Measurements from ENCODE around the gene ZNF385D. TPM values are rescaled to one million over a fixed set of nuclear protein-coding genes. Genes with fewer than 3 reads are reported as not detected.

ZNF385D gene
- total and polyA plus RNA-seq, 2 of the 13 experiments (the other 11 are each of a cell fraction or from before 2014, with no cell fraction given) = not detected

DNA sequence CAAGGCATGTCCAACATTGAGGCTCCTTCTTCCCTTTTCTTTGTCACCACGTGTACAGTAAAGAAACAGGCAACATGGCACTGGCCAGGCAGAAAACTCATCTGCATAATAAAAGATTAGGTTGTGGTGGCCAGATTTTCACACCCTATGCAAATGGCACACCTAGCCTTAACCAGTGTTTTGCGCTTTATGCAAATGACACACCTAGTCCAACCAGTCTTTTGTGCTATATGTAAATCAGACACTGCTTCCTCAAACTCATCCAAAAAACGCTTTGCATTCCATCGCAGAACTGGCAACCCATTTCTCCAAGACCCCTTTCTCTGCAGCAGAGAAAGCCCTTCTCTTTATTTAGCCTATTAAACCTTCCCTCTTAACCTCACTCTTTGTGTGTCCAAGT lies 109.1 kb downstream of the ZNF385D start:
- no TSS peak for BruUV-seq (replicated peaks)
- no peak for DNase-seq (ENCODE audit: low spot score)
- in situ Hi-C loops (cut with HindIII; ENCODE audit: extremely low pct_ligation_motif_present, low pct_unique_long_range_greater_than_20kb) (no loop called here), intact Hi-C loops (cut with micrococcal nuclease; ENCODE audit: unreplicated experiment) (no loop called here)
- no peak overlapping the region for H2AFZ ChIP-seq (ENCODE audit: low read length)
- no peaks in the 10 kb centered on the region for H3K27me3 ChIP-seq (ENCODE audit: control insufficient read depth in 1 of 2, insufficient read depth in 2 of 2, low read length in 2 of 2)
- ChIA-PET POLR2A (no interaction called here), CTCF (ENCODE audit: low intra/inter-chr PET ratio, low total read pairs) (no interaction called here)
- no peak overlapping the region for H3K27ac ChIP-seq (ENCODE audit: extremely low read length, insufficient read depth, low read length)
- 15% methylated on average over 4 of the region's 4 CpGs for WGBS (ENCODE audit: low lambda C conversion rate)
- no peaks in the 10 kb centered on the region for H3K4me1 ChIP-seq (ENCODE audit: insufficient read depth, low read length)
- no peak for ATAC-seq
- H3K9ac ChIP-seq (ENCODE audit: insufficient read depth, low read depth, low read length) = no peak overlapping the region
- H4K20me1 ChIP-seq (ENCODE audit: insufficient read depth, low read length) = no peaks in the 10 kb centered on the region
- FAIRE-seq = no peak
- H3K4me3 ChIP-seq (replicated peaks in 1 of 3; ENCODE audit: insufficient read depth in 1 of 3, low read depth in 2 of 3, low read length in 3 of 3) = no peak overlapping the region
- H3K79me2 ChIP-seq (ENCODE audit: insufficient read depth, low read length) = no peaks in the 10 kb centered on the region
- TF ChIP-seq ZXDC (CRISPR knock-in tag; IDR thresholded peaks at IDR 0.05) (no peak), ZFP36L1 (CRISPR knock-in tag; IDR thresholded peaks at IDR 0.05) (no peak), ARNT2 (CRISPR knock-in tag; IDR thresholded peaks at IDR 0.05; ENCODE audit: low read depth) (no peak), POLR2AphosphoS5 (IDR thresholded peaks at IDR 0.05; ENCODE audit: low read depth, low read length) (no peak), NCOR1 (IDR thresholded peaks at IDR 0.05; ENCODE audit: borderline replicate concordance, low read length) (no peak), ZBTB7B (CRISPR knock-in tag; IDR thresholded peaks at IDR 0.05) (no peak), FOXP1 (IDR thresholded peaks at IDR 0.05) (no peak), FOXP1 (CRISPR knock-in tag; IDR thresholded peaks at IDR 0.05) (no peak)
- TF ChIP-seq, protein P1, sequence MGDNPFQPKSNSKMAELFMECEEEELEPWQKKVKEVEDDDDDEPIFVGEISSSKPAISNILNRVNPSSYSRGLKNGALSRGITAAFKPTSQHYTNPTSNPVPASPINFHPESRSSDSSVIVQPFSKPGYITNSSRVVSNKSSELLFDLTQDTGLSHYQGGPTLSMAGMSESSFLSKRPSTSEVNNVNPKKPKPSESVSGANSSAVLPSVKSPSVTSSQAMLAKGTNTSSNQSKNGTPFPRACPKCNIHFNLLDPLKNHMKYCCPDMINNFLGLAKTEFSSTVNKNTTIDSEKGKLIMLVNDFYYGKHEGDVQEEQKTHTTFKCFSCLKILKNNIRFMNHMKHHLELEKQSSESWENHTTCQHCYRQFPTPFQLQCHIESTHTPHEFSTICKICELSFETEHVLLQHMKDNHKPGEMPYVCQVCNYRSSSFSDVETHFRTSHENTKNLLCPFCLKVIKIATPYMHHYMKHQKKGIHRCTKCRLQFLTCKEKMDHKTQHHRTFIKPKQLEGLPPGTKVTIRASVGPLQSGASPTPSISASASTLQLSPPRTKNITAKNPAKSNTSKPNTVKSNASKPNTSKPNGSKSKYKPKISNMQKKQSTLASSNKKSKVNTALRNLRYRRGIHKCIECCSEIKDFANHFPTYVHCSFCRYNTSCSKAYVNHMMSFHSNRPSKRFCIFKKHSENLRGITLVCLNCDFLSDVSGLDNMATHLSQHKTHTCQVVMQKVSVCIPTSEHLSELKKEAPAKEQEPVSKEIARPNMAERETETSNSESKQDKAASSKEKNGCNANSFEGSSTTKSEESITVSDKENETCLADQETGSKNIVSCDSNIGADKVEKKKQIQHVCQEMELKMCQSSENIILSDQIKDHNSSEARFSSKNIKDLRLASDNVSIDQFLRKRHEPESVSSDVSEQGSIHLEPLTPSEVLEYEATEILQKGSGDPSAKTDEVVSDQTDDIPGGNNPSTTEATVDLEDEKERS (CRISPR knock-in tag; IDR thresholded peaks at IDR 0.05) = no peak
- TF ChIP-seq, protein P2, sequence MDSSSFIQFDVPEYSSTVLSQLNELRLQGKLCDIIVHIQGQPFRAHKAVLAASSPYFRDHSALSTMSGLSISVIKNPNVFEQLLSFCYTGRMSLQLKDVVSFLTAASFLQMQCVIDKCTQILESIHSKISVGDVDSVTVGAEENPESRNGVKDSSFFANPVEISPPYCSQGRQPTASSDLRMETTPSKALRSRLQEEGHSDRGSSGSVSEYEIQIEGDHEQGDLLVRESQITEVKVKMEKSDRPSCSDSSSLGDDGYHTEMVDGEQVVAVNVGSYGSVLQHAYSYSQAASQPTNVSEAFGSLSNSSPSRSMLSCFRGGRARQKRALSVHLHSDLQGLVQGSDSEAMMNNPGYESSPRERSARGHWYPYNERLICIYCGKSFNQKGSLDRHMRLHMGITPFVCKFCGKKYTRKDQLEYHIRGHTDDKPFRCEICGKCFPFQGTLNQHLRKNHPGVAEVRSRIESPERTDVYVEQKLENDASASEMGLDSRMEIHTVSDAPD (CRISPR knock-in tag; IDR thresholded peaks at IDR 0.05) = no peak
- no peaks in the 10 kb centered on the region for H3K36me3 ChIP-seq (replicated peaks in 1 of 2; ENCODE audit: control insufficient read depth in 1 of 2, insufficient read depth in 2 of 2, low read length in 2 of 2)
- no peak overlapping the region for H3K4me2 ChIP-seq (ENCODE audit: low read depth, low read length)
- H3K9me3 ChIP-seq (ENCODE audit: low read length) = no peaks in the 10 kb centered on the region

Data from HepG2 (cell line).